T1000 (cell line): ENCODE results near the gene CDK6.

ENCODE experiments used
- DNase-seq: peaks from one replicate; lab custom pipeline; 2025; ENCODE audit warnings: mixed read lengths; lab: John Stamatoyannopoulos, UW

CDK6 gene

GRCh38 chr7:92588561-92588960 lies 247.8 kb downstream of the CDK6 start:
- no peak for DNase-seq

- no peak for DNase-seq
These were observed 249.5 kb downstream of the CDK6 start for GRCh38 chr7:92586841-92587240.

- DNase-seq, result no peak
These were observed 250.0 kb downstream of the CDK6 start for GRCh38 chr7:92586403-92586802.

- DNase-seq, result no peak
These were observed 251.4 kb downstream of the CDK6 start for GRCh38 chr7:92584953-92585352.

- no peak for DNase-seq
These were observed 253.4 kb downstream of the CDK6 start for GRCh38 chr7:92582948-92583347.

GRCh38 chr7:92576296-92576695 lies 260.1 kb downstream of the CDK6 start:
- no peak for DNase-seq

- no peak for DNase-seq
These were observed 267.2 kb downstream of the CDK6 start for GRCh38 chr7:92569137-92569536.

- no peak for DNase-seq
These were observed 268.9 kb downstream of the CDK6 start for GRCh38 chr7:92567460-92567859.

GRCh38 chr7:92563345-92563744 lies 273.0 kb downstream of the CDK6 start:
- DNase-seq, result no peak

GRCh38 chr7:92560602-92561001 lies 275.8 kb downstream of the CDK6 start:
- DNase-seq, result no peak

GRCh38 chr7:92557808-92558362 lies 278.5 kb downstream of the CDK6 start:
- no peak for DNase-seq

- DNase-seq, result no peak
These were observed 279.1 kb downstream of the CDK6 start for GRCh38 chr7:92557249-92557648.
